ENCODE results near the gene GGT6.

DNA sequence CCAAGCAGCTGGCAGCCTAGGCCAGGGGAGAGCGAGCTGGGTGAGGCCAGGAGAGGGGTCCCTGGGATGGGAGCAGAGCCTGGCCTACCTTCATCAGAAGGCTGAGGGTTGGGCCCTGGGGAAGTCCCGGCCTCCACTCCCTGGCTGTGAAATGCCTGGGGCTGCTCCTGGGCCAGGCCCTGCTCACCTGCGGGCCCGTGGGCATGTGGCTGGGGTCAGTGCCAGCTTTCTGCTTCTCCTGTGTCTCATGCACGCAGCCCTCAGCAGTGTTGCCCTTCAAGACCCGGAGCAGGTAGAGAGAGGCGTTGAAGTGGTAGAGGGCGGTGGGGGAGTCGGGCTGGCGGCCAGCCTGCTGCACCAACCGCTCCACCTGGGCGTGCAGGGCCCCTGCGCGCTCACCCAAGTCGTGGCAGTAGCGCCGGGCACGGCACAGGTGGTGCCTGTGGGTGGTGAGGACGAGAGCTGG, 17.6 kb downstream of the GGT6 start:
- TF ChIP-seq, protein P1, sequence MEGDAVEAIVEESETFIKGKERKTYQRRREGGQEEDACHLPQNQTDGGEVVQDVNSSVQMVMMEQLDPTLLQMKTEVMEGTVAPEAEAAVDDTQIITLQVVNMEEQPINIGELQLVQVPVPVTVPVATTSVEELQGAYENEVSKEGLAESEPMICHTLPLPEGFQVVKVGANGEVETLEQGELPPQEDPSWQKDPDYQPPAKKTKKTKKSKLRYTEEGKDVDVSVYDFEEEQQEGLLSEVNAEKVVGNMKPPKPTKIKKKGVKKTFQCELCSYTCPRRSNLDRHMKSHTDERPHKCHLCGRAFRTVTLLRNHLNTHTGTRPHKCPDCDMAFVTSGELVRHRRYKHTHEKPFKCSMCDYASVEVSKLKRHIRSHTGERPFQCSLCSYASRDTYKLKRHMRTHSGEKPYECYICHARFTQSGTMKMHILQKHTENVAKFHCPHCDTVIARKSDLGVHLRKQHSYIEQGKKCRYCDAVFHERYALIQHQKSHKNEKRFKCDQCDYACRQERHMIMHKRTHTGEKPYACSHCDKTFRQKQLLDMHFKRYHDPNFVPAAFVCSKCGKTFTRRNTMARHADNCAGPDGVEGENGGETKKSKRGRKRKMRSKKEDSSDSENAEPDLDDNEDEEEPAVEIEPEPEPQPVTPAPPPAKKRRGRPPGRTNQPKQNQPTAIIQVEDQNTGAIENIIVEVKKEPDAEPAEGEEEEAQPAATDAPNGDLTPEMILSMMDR (optimal IDR thresholded peaks at IDR 0.05 in 1 of 3, IDR thresholded peaks at IDR 0.05 in 1 of 3, conservative IDR thresholded peaks at IDR 0.05 in 1 of 3; ENCODE audit: extremely low read depth in 1 of 3, insufficient read depth in 2 of 3, low read length in 3 of 3) = no peak
- no peak for TF ChIP-seq EZH2 (IDR thresholded peaks at IDR 0.05; ENCODE audit: low read length)

Data from keratinocyte (primary cell).